ENCODE measurements around the gene WDR17.
A peak's percentile ranks its signal among the peaks of the same experiment; 100 is the strongest.

Gene WDR17

GRCh38 chr4:176065435-176066291 is at the start of gene WDR17:
WDR17 (plus strand) TSS chr4:176065841; CDS start chr4:176111581, 45,740 bp downstream.
- peak; percentile 24 for DNase-seq (ENCODE audit: low read depth, low spot score)

GRCh38 chr4:176016601-176017000 is 49.0 kb upstream of the WDR17 start:
- DNase-seq (ENCODE audit: low read depth, low spot score), result no peak

- DNase-seq (ENCODE audit: low read depth, low spot score), result no peak
Observed at GRCh38 chr4:176020481-176021085, 45.1 kb upstream of the WDR17 start.

GRCh38 chr4:176030391-176030790 is 35.2 kb upstream of the WDR17 start:
- no peak for DNase-seq (ENCODE audit: low read depth, low spot score)

GRCh38 chr4:176031922-176032321 is 33.7 kb upstream of the WDR17 start:
- no peak for DNase-seq (ENCODE audit: low read depth, low spot score)

- no peak for DNase-seq (ENCODE audit: low read depth, low spot score)
Observed at GRCh38 chr4:176032454-176032853, 33.2 kb upstream of the WDR17 start.

GRCh38 chr4:176034499-176034898 is 31.1 kb upstream of the WDR17 start:
- DNase-seq (ENCODE audit: low read depth, low spot score), result no peak

- no peak for DNase-seq (ENCODE audit: low read depth, low spot score)
Observed at GRCh38 chr4:176034936-176035335, 30.7 kb upstream of the WDR17 start.

- DNase-seq (ENCODE audit: low read depth, low spot score), result no peak
Observed at GRCh38 chr4:176036585-176037205, 28.9 kb upstream of the WDR17 start.

GRCh38 chr4:176038789-176039188 is 26.9 kb upstream of the WDR17 start:
- DNase-seq (ENCODE audit: low read depth, low spot score), result no peak

- DNase-seq (ENCODE audit: low read depth, low spot score), result no peak
Observed at GRCh38 chr4:176042195-176042594, 23.4 kb upstream of the WDR17 start.

GRCh38 chr4:176043838-176044588 is 21.6 kb upstream of the WDR17 start:
- no peak for DNase-seq (ENCODE audit: low read depth, low spot score)

GRCh38 chr4:176044589-176044951 is 21.1 kb upstream of the WDR17 start:
- DNase-seq (ENCODE audit: low read depth, low spot score), result no peak

GRCh38 chr4:176048631-176049030 is 17.0 kb upstream of the WDR17 start:
- DNase-seq (ENCODE audit: low read depth, low spot score), result no peak

- DNase-seq (ENCODE audit: low read depth, low spot score), result no peak
Observed at GRCh38 chr4:176052744-176053143, 12.9 kb upstream of the WDR17 start.

GRCh38 chr4:176053785-176054184 is 11.9 kb upstream of the WDR17 start:
- no peak for DNase-seq (ENCODE audit: low read depth, low spot score)

GRCh38 chr4:176054942-176055341 is 10.7 kb upstream of the WDR17 start:
- no peak for DNase-seq (ENCODE audit: low read depth, low spot score)

- DNase-seq (ENCODE audit: low read depth, low spot score), result no peak
Observed at GRCh38 chr4:176063718-176064117, 1.9 kb upstream of the WDR17 start.

- DNase-seq (ENCODE audit: low read depth, low spot score), result no peak
Observed at GRCh38 chr4:176064539-176064938, 1.1 kb upstream of the WDR17 start.

- no peak for DNase-seq (ENCODE audit: low read depth, low spot score)
Observed at GRCh38 chr4:176066757-176067156, 1.1 kb downstream of the WDR17 start.

- no peak for DNase-seq (ENCODE audit: low read depth, low spot score)
Observed at GRCh38 chr4:176077561-176077960, 11.9 kb downstream of the WDR17 start.

GRCh38 chr4:176084769-176085168 is 19.1 kb downstream of the WDR17 start:
- no peak for DNase-seq (ENCODE audit: low read depth, low spot score)

All from smooth muscle cell of the brain vasculature (primary cell).